Mucosa of rectum (tissue), 2 donors: ENCODE measurements around the gene SLC8A1.

ENCODE experiments used
- H3K27ac ChIP-seq, 2 donors: one replicate each; pipeline ENCODE4 v1.7.0; 2013; ENCODE audit warnings: inconsistent platforms in 2 of 2, low read depth in 2 of 2, low read length in 2 of 2
- H3K27me3 ChIP-seq, 2 donors: one replicate each; pipeline ENCODE4 v1.7.0; 2013; ENCODE audit warnings: low read length in 2 of 2; ENCODE audit not compliant: control insufficient read depth in 2 of 2, insufficient read depth in 2 of 2
- H3K36me3 ChIP-seq, 2 donors: one replicate each; pipeline ENCODE4 v1.7.0; 2013; ENCODE audit warnings: low read length in 2 of 2; ENCODE audit not compliant: control insufficient read depth in 2 of 2, insufficient read depth in 2 of 2
- H3K4me1 ChIP-seq, 2 donors: one replicate each; pipeline ENCODE4 v1.7.0; 2013; ENCODE audit warnings: low read length in 2 of 2, mild to moderate bottlenecking in 1 of 2; ENCODE audit not compliant: control insufficient read depth in 2 of 2, insufficient read depth in 2 of 2
- H3K4me3 ChIP-seq, 2 donors: one replicate each; pipeline ENCODE4 v1.7.0; 2013; ENCODE audit warnings: low read length in 2 of 2
- H3K9ac ChIP-seq, 2 donors: one replicate each; pipeline ENCODE4 v1.7.0; 2013; ENCODE audit warnings: low read length in 2 of 2, low read depth in 1 of 2, mild to moderate bottlenecking in 1 of 2
- H3K9me3 ChIP-seq, 2 donors: one replicate each; pipeline ENCODE4 v1.7.0; 2013; ENCODE audit warnings: low read length in 2 of 2; ENCODE audit not compliant: control insufficient read depth in 2 of 2
- donor health status: healthy.
- donor health status: Normal muscosa, but diverticular disease.

The SLC8A1 gene

DNA sequence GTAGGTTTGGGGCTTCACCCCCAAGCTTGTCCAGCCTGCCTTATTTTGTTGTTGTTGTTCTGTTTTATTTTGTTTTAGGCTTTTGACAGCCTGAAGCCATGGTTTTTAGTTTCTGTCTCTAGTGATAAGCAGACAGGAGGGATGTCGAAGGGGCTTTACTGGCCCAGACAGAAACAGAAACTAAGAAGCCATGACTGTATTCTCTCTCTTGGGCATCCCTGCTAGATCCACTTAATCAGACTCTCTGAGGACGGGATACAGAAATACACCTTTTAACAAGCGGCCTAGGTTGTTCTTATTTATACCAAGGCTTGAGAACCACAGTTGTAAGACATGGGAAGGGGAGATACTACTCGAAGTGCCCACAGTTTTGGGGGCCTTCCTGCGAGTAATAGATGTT, 330.9 kb downstream of the SLC8A1 start:
- Histone ChIP-seq H3K4me3 (no peak overlapping the region), H3K36me3 (no peaks in the 10 kb centered on the region), H3K27me3 (no peaks in the 10 kb centered on the region), H3K4me1 (no peaks in the 10 kb centered on the region), H3K27ac (no peak overlapping the region), H3K9me3 (no peaks in the 10 kb centered on the region), H3K9ac (no peak overlapping the region)

DNA sequence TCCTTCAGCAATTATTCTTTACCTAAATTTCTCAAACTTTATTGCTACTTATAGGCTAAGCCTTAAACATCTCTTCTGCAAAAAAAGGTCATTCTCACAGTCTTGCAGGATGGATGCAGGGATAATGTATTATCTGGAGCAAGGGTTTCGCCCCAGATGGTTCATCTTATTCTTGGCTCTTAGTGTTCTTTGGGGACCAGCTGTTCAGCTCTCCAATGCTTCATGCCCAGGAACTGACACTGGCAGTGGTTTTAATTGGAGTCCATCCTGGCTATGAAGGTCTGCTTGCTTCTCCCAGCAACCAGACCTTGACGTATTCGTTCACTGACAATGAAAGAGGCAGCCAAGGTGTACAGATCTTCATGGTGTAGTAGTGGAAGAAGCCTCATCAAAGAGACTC, 331.9 kb downstream of the SLC8A1 start:
- H3K4me1 ChIP-seq: no peaks in the 10 kb centered on the region
- H3K27me3 ChIP-seq: no peaks in the 10 kb centered on the region
- no peak overlapping the region for H3K27ac ChIP-seq
- H3K9me3 ChIP-seq: no peaks in the 10 kb centered on the region
- H3K4me3 ChIP-seq: no peak overlapping the region
- no peak overlapping the region for H3K9ac ChIP-seq
- H3K36me3 ChIP-seq: no peaks in the 10 kb centered on the region

DNA sequence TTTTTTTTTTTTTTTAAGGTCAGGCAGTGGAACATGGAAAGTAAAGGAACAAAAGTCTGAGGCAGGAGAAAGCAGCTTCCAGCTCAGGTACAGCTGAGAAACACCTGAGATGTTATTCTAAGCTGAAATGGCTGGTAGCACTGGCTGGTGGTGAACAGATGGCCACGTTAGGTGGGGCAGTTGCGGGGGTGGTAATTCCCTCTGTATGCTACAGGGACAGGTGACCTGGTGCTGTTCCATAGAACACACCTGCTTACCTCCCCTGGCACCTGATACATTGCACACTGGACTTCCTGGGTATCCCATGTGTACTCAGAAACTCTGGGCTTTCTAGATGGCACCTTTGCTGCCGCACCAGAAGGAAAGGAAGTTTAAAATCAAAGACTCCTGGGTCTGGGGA, 333.3 kb downstream of the SLC8A1 start:
- Histone ChIP-seq H3K4me1 (no peaks in the 10 kb centered on the region), H3K27me3 (no peaks in the 10 kb centered on the region), H3K9me3 (no peaks in the 10 kb centered on the region), H3K36me3 (no peaks in the 10 kb centered on the region), H3K27ac (no peak overlapping the region), H3K9ac (no peak overlapping the region), H3K4me3 (no peak overlapping the region)

DNA sequence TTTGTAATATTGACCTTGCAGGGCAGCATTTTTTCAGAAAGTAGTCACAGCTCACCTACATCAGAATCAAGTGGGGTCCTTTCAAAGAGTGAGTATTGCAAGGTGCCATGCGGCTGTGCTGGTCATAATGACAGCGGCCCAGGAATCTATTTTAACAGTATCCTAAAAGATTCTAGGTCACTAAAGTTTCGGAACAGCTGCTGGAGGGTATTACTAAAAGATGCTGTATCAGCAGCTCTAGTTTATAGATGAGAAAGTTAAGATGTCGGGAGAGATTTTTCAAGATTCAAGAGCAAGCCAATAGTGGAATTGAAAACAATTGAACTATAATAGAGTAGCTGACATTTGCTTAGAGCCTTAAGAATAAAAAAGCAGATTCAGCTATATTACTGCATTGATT, 336.0 kb downstream of the SLC8A1 start:
- Histone ChIP-seq H3K4me3 (no peak overlapping the region), H3K9ac (no peak overlapping the region), H3K4me1 (no peaks in the 10 kb centered on the region), H3K27me3 (no peaks in the 10 kb centered on the region), H3K36me3 (no peaks in the 10 kb centered on the region), H3K27ac (no peak overlapping the region), H3K9me3 (no peaks in the 10 kb centered on the region)

DNA sequence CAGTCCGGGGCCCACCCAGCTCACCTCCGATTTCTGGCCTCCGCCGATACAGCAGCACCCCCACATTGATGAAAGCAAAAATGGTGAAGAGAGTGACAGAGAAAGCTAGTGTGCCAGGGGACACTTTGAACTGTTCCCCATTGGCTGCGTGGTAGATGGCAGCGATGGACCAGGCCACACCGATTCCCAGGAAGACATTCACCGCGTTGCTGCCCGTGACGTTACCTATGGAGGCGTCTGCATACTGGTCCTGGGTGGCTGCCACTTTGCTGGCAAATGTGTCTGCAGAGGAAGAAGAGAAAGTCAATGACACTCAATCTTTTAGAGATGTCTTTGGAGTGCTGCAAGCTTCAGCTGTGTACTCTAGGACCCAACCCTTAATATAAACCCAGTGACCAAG, 336.5 kb downstream of the SLC8A1 start:
- Histone ChIP-seq H3K36me3 (no peaks in the 10 kb centered on the region), H3K4me3 (no peak overlapping the region), H3K9ac (no peak overlapping the region)

DNA sequence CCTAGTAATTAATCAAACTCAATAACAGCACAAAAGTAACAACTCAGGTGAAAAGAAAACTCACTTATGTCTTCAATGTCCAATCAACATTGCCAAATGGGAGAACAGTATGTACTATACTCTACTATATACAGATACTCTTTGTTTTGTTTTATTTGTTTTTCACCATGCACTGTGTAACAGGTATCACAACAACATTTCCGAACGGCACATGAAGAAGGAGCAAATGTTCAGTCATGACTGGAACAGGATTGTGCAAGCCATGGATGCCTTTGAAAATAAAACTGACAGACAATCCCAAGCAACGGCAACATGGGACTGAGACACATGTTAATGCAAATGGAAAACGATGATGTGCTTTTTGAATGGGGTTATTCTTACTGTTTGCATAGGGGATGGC, 337.9 kb downstream of the SLC8A1 start:
- Histone ChIP-seq H3K9ac (no peak overlapping the region), H3K9me3 (no peaks in the 10 kb centered on the region), H3K4me3 (no peak overlapping the region), H3K36me3 (no peaks in the 10 kb centered on the region), H3K27ac (no peak overlapping the region), H3K27me3 (no peaks in the 10 kb centered on the region), H3K4me1 (no peaks in the 10 kb centered on the region)

More for the DNA sequence above, 336.5 kb downstream of the SLC8A1 start:
- Histone ChIP-seq H3K27me3 (no peaks in the 10 kb centered on the region), H3K27ac (no peak overlapping the region), H3K4me1 (no peaks in the 10 kb centered on the region), H3K9me3 (no peaks in the 10 kb centered on the region)

DNA sequence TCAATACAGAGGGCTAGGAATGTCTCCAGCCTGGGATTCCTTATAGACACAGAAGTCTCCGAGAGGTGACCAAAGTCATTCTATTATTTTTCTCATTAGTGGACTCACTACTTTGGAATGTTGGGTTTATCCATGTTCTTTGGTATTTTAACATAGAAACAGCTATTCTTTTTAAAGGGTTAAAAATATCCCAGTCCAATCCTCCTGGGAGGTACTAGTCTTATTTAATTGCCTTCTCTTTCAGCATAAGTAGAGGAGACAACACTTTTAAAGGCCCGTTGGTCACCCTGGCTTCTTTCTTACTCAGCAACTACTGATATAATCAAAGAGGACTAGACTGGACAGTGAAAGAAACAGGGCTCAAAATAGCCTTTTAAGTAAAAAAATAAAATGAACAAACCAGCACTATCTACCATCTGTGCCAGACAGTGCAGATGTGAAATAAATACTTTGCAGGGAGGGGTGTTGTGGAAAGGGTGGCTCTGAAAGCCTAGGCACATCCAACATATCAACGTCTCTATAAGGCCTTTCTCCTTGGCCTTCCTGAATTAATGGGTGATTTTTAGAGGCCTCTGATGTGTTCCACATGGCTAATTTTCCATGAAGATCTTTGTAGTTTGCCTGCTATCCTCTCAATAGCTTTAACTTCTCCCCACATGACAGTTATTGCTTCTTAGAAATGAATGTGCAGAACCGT, 338.5 kb downstream of the SLC8A1 start:
- Histone ChIP-seq H3K4me3 (no peak overlapping the region), H3K27me3 (no peaks in the 10 kb centered on the region), H3K9me3 (no peaks in the 10 kb centered on the region), H3K9ac (no peak overlapping the region), H3K36me3 (no peaks in the 10 kb centered on the region), H3K4me1 (no peaks in the 10 kb centered on the region), H3K27ac (no peak overlapping the region)

DNA sequence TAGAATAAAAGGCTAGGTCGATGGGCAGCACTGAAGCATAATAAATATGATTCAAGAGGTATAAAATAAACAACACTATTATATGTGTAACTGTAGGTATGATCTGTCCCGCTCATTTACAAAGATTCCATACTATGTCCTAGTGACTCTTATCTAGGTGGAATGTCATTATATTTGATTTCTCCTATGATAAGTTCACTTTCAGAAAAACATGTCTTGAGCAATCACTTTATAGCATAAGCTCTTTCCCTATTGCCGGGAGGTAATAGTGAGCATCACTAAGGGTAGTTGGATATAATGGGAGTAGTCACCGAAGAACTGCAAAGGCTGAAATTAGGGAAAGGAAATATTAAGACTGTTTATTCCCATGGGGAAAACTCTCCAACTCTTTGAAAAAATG, 342.5 kb downstream of the SLC8A1 start:
- Histone ChIP-seq H3K27ac (no peak overlapping the region), H3K9me3 (no peaks in the 10 kb centered on the region), H3K9ac (no peak overlapping the region), H3K36me3 (no peaks in the 10 kb centered on the region), H3K4me3 (no peak overlapping the region), H3K4me1 (no peaks in the 10 kb centered on the region), H3K27me3 (no peaks in the 10 kb centered on the region)

DNA sequence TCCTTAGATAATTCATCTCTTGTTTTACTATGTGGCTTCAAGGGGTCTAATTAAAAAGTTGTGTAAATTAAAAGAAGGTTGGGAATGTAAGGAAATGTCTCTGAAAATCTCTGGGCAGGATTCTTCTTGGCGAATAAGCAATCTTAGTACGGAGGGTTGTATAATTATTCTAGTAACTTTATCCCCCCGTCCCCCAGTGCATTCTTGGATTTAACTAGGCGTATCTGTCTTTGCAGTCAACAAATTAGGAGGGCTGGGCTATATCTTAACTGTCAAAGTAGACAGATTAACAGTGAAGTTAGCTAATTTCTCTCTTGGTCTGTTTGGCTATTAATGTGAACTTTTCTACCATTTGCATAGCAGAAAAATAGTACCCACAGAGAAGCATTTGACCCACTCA, 343.0 kb downstream of the SLC8A1 start:
- no peak overlapping the region for H3K4me3 ChIP-seq
- no peaks in the 10 kb centered on the region for H3K36me3 ChIP-seq
- H3K9me3 ChIP-seq: no peaks in the 10 kb centered on the region
- no peak overlapping the region for H3K27ac ChIP-seq
- H3K4me1 ChIP-seq: no peaks in the 10 kb centered on the region
- no peaks in the 10 kb centered on the region for H3K27me3 ChIP-seq
- H3K9ac ChIP-seq: no peak overlapping the region

DNA sequence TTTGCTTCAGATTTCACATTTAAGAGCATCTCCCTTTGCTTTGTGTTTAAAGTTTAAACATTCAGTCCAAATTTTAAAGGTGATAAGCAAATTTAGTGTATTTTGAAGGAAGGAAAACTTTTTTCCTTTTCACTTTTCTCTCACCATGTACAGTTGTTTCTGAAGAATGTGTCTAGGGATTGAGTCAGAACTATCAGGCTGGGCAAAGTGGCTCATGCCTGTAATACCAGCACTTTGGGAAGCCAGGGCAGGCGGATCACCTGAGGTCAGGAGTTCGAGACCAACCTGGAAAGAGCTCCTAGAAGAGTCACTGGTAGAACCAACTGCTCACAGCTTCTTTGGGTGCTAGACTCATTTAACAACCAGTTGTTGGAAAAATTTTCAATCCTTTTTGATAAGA, 345.8 kb downstream of the SLC8A1 start:
- Histone ChIP-seq H3K9ac (no peak overlapping the region), H3K36me3 (no peaks in the 10 kb centered on the region), H3K27ac (no peak overlapping the region), H3K9me3 (no peaks in the 10 kb centered on the region), H3K4me3 (no peak overlapping the region), H3K4me1 (no peaks in the 10 kb centered on the region), H3K27me3 (no peaks in the 10 kb centered on the region)

DNA sequence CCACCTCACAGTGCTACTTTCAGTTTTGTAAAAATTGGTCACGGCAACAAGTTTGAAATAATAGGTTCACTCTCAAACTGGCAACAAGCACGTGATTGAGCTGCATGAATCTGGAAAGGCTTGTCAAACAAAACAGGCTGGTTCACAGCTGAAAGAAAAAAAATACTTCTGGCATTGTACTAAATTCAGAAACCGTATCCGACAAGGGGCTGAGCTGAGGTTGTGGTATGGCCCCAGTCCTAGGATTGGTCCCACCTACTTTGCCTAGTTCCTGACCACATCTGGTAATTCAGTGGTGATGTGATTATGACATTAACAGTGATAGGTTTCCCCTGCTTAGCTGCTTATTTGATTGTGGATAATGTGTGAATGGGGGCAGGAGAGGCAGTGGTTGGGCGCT, 346.3 kb downstream of the SLC8A1 start:
- H3K4me3 ChIP-seq: no peak overlapping the region
- no peaks in the 10 kb centered on the region for H3K9me3 ChIP-seq
- H3K4me1 ChIP-seq: no peaks in the 10 kb centered on the region
- no peak overlapping the region for H3K9ac ChIP-seq
- H3K27ac ChIP-seq: no peak overlapping the region
- no peaks in the 10 kb centered on the region for H3K36me3 ChIP-seq
- no peaks in the 10 kb centered on the region for H3K27me3 ChIP-seq
